Effector CD8-positive, alpha-beta T cell (primary cell): ENCODE results near the gene HEMK1.

Source experiments
- DNase-seq: peaks from one replicate; lab custom pipeline; 2025; lab: John Stamatoyannopoulos, UW

HEMK1 gene

DNA sequence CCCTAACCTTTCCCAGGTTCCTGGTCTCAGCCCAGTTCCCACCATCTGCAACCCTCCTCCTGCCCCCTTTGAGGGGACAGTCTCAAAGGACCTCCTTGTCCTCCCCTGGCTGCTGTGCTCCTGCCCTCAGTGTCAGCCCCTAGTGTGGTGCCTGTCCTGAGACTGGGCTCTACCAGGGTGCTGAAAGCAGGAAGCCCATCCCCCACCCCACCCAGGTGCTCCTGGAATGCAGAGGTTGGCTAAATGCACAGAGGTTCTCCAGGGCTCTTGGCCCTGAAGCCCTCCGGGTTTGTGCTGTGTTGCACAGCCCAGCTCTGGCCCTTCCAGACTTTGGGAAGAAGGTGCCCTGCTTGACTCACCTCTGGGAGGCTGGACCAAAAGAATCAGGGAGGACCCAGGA lies 23.5 kb upstream of the HEMK1 start:
- no peak for DNase-seq

- no peak for DNase-seq
These were observed 20.1 kb upstream of the HEMK1 start for GRCh38 chr3:50549226-50549625.

DNA sequence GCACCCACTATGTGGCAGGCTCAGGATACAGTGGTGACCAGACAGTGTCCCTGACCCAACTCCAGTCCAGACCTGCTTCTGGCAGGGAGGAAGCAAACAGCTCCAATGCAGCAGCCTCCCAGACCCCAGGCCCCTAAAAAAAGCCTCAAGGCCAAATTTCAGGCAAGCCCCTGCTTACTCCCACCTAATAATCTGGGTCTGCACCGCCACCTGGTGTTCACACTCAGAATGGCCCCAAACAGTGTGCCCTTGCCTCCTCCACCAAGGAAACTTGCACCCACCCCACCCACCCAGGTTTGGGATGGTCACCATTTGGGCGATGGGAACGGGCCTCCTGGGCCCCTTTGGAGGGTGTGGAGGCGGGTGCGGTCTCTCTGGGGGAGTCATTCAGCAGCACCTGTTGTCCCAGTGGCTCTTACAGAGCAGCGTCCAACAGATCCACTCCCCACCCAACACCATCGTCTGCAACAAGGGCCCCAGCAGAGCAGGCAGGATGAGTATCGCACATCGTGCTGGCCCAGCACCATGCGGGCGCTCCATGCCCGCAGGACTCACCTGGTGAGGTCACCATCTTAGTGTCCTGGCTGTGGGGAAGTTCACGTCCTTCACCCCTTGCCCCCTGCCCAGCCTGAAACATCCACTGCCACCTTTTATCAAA lies 19.1 kb upstream of the HEMK1 start:
- DNase-seq, result peak; percentile 57

DNA sequence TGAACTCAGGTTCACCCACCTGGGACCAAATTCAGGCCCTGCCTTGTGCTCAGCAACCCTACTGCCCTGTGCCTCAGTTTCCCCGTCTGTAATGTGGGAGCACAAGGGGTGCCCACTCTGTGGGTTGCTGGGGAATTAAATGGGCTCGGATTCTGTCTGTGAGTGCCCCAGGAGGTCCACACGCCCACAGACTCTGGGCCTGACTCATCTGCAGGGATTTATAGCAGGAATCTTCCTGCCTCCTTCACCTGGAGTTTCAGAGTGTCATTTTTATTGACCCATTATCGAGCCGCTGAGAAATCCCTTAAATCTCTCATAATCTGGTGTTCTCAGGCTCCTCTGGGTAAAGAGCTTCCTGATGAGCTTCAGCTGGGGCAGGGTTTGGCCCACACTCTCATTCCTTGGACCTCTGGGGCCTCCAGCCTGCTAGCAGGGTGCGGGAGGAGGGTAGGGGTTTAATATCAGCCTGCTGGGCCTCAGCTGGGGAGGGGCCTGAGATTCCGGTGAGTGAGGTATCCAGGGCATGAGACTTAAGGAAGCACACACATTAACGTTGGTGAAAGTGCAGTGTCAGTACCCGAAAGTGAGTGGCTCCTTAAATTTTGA lies 18.2 kb upstream of the HEMK1 start:
- DNase-seq, result no peak

GRCh38 chr3:50551681-50552435 lies 17.5 kb upstream of the HEMK1 start:
- no peak for DNase-seq

DNA sequence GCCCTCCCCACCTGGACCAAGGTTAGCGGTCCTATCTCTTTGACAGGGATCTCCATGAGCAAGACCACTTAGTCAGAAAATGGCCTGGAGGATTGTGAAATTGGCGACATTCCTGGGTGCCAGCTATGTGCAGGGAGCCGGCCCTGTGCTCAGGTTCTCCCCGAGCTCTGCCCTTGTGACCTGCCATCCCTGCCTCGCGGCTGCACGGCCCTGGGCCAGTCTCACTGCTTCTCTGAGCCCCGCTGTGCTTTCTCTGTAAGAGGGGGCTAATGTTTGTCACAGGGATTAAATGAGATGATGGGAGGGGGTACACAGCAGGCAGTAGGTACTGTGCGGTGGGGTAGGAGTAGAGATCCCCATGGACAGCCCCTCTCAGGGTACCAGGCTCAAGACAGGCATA lies 16.7 kb upstream of the HEMK1 start:
- no peak for DNase-seq

DNA sequence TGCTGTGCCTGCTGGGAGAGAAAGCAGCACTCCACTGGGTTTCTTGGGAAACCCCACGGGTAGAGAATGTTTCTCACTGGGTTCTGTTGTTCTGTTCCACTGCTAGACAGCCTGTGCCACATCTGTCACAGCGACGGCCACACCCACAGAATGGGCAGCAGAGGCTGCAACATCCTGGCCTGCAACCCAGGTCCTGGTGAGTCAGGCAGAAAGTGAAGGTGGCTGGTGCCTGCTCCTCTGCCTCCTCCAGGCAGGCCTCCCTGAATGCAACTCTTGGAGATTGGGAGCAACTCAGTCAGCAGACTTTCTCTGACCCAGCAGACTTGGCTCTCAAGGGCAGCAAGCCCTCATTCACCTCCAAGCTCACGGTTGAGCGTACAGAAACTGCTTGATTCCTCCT lies 14.8 kb upstream of the HEMK1 start:
- DNase-seq, result no peak

DNA sequence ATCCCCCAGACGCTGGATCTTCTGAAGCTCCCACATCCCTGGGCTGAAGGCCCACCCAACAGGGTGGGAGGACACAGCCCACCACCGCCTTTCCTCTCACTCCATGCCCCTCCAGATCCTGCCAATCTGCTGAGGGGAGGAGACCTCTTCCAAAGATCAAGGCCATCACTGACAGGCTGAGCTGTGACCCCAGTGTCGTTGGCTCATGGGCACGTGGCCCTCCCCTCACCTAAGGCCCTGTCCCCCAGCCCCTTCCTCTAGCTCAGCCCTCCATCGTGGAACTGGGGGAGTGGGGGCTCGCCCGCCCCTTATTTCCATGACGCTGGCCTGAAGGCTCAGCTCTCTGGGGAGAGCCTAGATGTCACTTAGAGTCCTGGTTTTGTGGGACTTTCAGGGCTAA lies 12.2 kb upstream of the HEMK1 start:
- no peak for DNase-seq

GRCh38 chr3:50557915-50558314 lies 11.4 kb upstream of the HEMK1 start:
- DNase-seq, result no peak

- no peak for DNase-seq
These were observed 9.6 kb upstream of the HEMK1 start for GRCh38 chr3:50559702-50560101.

DNA sequence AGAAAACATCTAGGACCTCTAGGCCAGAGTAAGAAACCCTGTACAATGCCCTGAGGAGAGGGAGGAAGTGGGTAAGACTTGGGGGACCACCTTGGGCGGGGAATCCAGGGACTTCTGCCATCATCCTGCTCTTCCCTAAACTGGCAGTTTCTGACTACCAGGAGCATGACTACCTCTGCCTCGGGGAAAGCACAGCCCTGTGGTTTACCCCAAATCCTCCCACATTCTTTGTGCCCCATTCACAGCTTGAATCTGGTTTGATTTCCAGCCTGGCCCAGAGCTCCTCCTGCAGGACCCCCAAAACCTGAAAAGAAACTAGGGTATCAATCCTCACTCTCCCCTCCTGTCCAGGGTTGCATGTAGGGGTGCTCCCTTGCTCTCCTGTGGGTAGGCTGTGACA lies 6.5 kb upstream of the HEMK1 start:
- no peak for DNase-seq

- DNase-seq, result no peak
These were observed 5.5 kb upstream of the HEMK1 start for GRCh38 chr3:50563867-50564266.

- no peak for DNase-seq
These were observed 5.0 kb upstream of the HEMK1 start for GRCh38 chr3:50564321-50564720.

DNA sequence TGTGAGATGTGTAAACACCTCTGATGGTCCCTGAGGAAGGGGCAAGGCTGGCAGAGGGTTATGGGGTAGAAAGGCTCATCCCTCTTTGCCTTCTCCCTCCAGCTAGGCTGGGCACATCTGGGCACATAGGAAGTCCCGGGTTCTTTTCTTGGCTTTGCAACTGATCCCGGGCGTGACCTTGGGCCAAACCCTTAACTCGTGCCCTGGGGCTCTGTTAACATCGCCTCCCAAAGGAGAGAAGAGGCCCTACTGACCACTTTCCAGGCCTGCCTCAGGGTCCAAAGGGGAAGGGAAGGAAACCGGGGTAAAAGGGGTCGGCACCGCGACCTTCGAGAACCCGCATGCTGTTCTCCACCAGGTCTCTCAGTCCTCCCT lies 2.3 kb upstream of the HEMK1 start:
- DNase-seq, result no peak

- peak; percentile 88 for DNase-seq
These were observed 1.7 kb upstream of the HEMK1 start, which contains the start of gene C3orf18 for GRCh38 chr3:50567386-50568167. C3orf18 (minus strand) TSS chr3:50567747; CDS start chr3:50565699, 2,048 bp downstream.

DNA sequence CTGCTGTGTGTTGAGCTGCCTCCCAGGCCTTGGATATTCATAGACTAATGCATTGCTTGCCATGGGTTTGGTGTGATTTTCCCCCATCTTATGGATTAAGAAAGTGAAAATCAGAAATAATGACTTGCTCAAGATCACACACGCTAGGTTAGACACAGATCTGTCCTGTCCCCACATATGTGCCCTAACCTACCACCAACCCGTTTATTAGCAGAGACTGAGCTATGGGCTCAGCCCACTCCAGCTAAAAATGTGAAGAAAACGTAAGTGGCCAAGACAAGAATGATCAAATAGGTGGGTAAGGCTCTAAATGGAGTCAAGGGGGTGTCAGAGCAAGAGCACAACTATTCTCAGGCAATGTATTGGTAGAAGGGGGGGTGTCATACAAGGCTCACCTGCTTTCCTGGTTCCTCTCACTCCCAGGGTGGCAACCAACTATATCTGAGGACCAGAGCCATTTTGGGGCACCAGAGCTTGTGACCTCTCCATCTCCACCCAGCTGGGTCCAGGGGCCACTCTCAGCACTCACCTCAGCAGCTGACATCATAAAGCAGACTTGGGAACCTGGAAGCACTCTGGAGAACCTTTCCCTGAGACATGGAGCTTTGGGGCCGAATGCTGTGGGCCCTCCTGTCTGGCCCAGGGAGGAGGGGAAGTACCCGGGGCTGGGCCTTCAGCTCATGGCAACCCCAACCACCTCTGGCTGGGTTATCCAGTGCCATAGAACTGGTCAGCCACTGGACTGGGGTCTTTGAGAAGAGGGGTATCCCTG lies 1.4 kb downstream of the HEMK1 start:
- no peak for DNase-seq

- DNase-seq, result no peak
These were observed 2.2 kb downstream of the HEMK1 start for GRCh38 chr3:50571486-50571885.

GRCh38 chr3:50572158-50572557 lies 2.8 kb downstream of the HEMK1 start:
- DNase-seq, result peak; percentile 68

DNA sequence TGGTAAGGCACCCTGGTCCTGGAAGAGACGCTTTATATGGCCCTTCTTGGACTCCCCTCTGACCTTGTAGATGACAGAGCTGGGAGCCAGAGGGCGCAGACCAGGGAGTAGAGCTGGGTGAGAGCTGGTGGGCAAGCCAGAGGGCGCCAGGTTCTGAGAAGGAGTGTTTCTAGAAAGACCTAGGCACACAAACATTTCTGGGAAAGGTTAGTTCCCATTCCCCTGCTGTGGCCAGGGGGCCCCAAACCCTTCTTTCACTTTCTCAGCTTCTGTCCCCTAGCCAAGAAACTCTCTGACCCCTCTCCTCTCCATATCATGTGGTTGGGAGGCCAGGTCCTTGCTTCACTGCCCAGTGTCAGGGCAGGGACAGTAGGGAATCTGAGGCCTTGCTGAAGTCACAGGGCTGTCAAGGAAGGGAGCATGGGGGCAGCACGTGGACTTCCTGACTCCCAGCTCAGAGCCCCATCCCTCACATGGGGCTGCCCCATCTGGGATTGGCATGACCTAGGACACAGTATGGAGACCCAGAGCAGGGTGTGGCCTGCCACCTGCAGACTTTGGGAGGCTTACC lies 3.6 kb downstream of the HEMK1 start:
- no peak for DNase-seq

DNA sequence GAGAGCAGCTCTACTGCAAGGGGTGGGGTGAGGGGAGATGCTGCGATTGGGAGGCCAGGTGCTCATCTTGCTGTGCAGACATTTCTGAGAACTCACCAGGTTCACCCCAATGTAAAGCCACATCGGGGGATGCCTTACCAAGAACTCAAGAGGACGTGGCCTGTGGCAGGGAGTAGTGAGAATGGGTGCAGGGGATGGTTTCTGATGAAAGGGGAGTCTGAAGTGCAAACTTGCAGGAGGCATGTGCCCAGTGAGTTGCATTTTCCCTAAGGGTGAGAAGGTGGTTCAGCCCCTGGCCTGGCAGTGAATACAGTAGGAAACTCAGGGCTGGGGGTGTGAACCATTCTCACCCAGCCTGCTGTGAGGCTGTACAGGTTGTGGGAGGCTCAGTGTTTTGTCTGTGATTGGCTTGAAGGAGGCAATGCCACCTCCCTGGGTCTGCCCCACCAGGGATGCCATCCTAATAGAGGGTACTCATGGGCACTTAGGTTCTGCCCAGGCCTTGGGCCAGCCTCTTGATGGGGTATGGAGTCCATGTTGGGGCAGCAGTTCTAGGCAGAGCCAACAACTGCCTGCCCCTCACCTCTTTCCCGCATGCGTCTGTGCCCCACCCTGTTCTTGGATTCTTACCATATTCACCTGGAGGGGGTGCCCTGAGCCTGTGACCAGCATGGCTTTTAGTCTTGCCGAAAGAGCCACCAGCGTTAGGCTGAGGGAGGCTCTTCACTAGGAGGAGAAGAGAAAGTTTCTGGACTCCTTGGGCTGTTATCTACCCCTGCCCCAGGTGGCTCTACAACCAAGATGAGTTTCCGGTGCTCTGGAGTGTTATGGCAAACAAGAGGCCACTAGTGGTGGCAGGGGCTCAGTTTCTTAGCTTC lies 4.5 kb downstream of the HEMK1 start:
- DNase-seq, result peak; percentile 11
